DMS114 treated with DMSO at 0.1 percent for 48 hours (cell line): ENCODE results near the gene ATP1B1.

ENCODE experiments used
- DNase-seq: peaks from one replicate; lab custom pipeline; 2025; ENCODE audit not compliant: unreplicated experiment; lab: John Stamatoyannopoulos, UW

Gene ATP1B1

GRCh38 chr1:169106095-169106920 is at the start of gene ATP1B1:
TSS of gene ATP1B1 (plus strand) at chr1:169106690. CDS start at chr1:169106830, 140 bp downstream.
- peak; percentile 55 for DNase-seq

GRCh38 chr1:169059421-169059820 is 47.1 kb upstream of the ATP1B1 start:
- no peak for DNase-seq

- DNase-seq, result no peak
Measured at GRCh38 chr1:169060043-169060722, 46.3 kb upstream of the ATP1B1 start.

- no peak for DNase-seq
Measured at GRCh38 chr1:169060919-169061639, 45.4 kb upstream of the ATP1B1 start.

- no peak for DNase-seq
Measured at GRCh38 chr1:169062152-169062551, 44.3 kb upstream of the ATP1B1 start.

GRCh38 chr1:169064103-169064502 is 42.4 kb upstream of the ATP1B1 start:
- DNase-seq, result no peak

- no peak for DNase-seq
Measured at GRCh38 chr1:169070547-169070946, 35.9 kb upstream of the ATP1B1 start.

GRCh38 chr1:169070958-169071357 is 35.5 kb upstream of the ATP1B1 start:
- DNase-seq, result no peak

GRCh38 chr1:169072945-169073725 is 33.4 kb upstream of the ATP1B1 start:
- DNase-seq, result no peak

- DNase-seq, result no peak
Measured at GRCh38 chr1:169078163-169078883, 28.2 kb upstream of the ATP1B1 start.

- DNase-seq, result no peak
Measured at GRCh38 chr1:169081503-169082123, 24.9 kb upstream of the ATP1B1 start.

GRCh38 chr1:169085911-169086310 is 20.6 kb upstream of the ATP1B1 start:
- no peak for DNase-seq

- DNase-seq, result no peak
Measured at GRCh38 chr1:169086603-169087455, 19.7 kb upstream of the ATP1B1 start.

- DNase-seq, result no peak
Measured at GRCh38 chr1:169087876-169088275, 18.6 kb upstream of the ATP1B1 start.

GRCh38 chr1:169089776-169090175 is 16.7 kb upstream of the ATP1B1 start:
- no peak for DNase-seq

- DNase-seq, result no peak
Measured at GRCh38 chr1:169090308-169090899, 16.1 kb upstream of the ATP1B1 start.

GRCh38 chr1:169090900-169091311 is 15.6 kb upstream of the ATP1B1 start:
- no peak for DNase-seq

GRCh38 chr1:169091480-169091941 is 15.0 kb upstream of the ATP1B1 start:
- no peak for DNase-seq
